HCT116 (cell line): Measurements from ENCODE around the gene VSTM2B. TPM values are rescaled to one million over a fixed set of nuclear protein-coding genes. Genes with fewer than 3 reads are reported as not detected.

Experiments
- ATAC-seq: fragments of 200-7000 bp; cut with Tn5 transposase; 2 replicates; pipeline ENCODE4 v1.9.1; 2020; ENCODE audit warnings: mild to moderate bottlenecking, moderate library complexity
- BruUV-seq: library from RNA; stranded (reverse); fragments of 400-500 nt; replicated peaks from 2 replicates; lab custom pipeline; 2021; lab: Mats Ljungman, UMichigan
- CTCF ChIA-PET: fragments of 300-600 bp; sonication (Branson Sonifier 250); formaldehyde crosslinking; loops from one replicate; lab custom pipeline; 2021; ENCODE audit warnings: antibody characterized with exemption; lab: Charles Lee
- POLR2A ChIA-PET: fragments of 300-600, 350-600 bp; sonication (Branson Sonifier 250); formaldehyde crosslinking; loops from one replicate; lab custom pipeline; 2021; ENCODE audit warnings: antibody characterized with exemption; lab: Charles Lee
- RAD21 ChIA-PET, 2 experiments: fragments of 300-600 bp; sonication (Branson Sonifier 250); formaldehyde crosslinking; loops; one replicate each; lab custom pipeline; 2023; ENCODE audit warnings: low total read pairs in 2 of 2; ENCODE audit not compliant: uncharacterized antibody in 2 of 2, unreplicated experiment in 2 of 2, low non-redundant PET in 1 of 2; lab: Charles Lee
- DNase-seq: peaks from one replicate; pipeline ENCODE4 v3.0.0-alpha.2; 2010; ENCODE audit warnings: low read depth, low spot score
- H2AFZ ChIP-seq: fragments of 200-600 bp; shearing (Covaris generic), sonication (generic); 2 replicates; pipeline ENCODE4 v1.6.1; 2017; ENCODE audit warnings: low read depth, mixed run types, mixed read lengths, antibody characterized with exemption, low read length; ENCODE audit not compliant: poor library complexity, severe bottlenecking
- H3K27ac ChIP-seq: 2 replicates; pipeline ENCODE4 v1.5.1; 2012; ENCODE audit warnings: low read depth, low read length
- H3K27me3 ChIP-seq: fragments of 200-600 bp; sonication (generic); 2 replicates; pipeline ENCODE4 v1.6.1; 2016; ENCODE audit warnings: mixed run types, low read length, mixed read lengths; ENCODE audit not compliant: insufficient read depth
- H3K36me3 ChIP-seq, 2 experiments: fragments of 200-500 bp in 1 of 2; fragments of 200-600 bp in 1 of 2; sonication (Bioruptor generic) in 1 of 2; sonication (generic) in 1 of 2; 2 replicates each; pipeline versions ENCODE4 v1.5.1 to v1.6.1; 2014 to 2016; ENCODE audit warnings: low read length in 2 of 2, inconsistent platforms in 1 of 2, mixed read lengths in 1 of 2, mixed run types in 1 of 2; ENCODE audit not compliant: insufficient read depth in 2 of 2, control insufficient read depth in 1 of 2
- H3K4me1 ChIP-seq, 2 experiments: fragments of 200-600 bp in 1 of 2; sonication (generic) in 1 of 2; 2 replicates each; pipeline versions ENCODE4 v1.5.1 to v1.6.1; 2012 to 2017; ENCODE audit warnings: low read length in 2 of 2, inconsistent platforms in 1 of 2, mild to moderate bottlenecking in 1 of 2, mixed read lengths in 1 of 2, mixed run types in 1 of 2, moderate library complexity in 1 of 2; ENCODE audit not compliant: insufficient read depth in 2 of 2, control insufficient read depth in 1 of 2
- H3K4me2 ChIP-seq: fragments of 200-600 bp; sonication (generic); 2 replicates; pipeline ENCODE4 v1.6.1; 2017; ENCODE audit warnings: mixed run types, low read length, mixed read lengths
- H3K4me3 ChIP-seq, 2 experiments: fragments of 200-600 bp in 1 of 2; sonication (generic) in 1 of 2; replicated peaks in 1 of 2; 2 replicates each; pipeline ENCODE4 v1.5.1; 2011 to 2016; ENCODE audit warnings: low read length in 2 of 2, control low read depth in 1 of 2, low read depth in 1 of 2, mild to moderate bottlenecking in 1 of 2, mixed read lengths in 1 of 2, mixed run types in 1 of 2
- H3K79me2 ChIP-seq: fragments of 200-600 bp; sonication (generic); 2 replicates; pipeline ENCODE4 v1.6.1; 2017; ENCODE audit warnings: mild to moderate bottlenecking, mixed run types, low read length, moderate library complexity, mixed read lengths; ENCODE audit not compliant: insufficient read depth
- H3K9ac ChIP-seq: fragments of 200-600 bp; sonication (generic); 2 replicates; pipeline ENCODE4 v1.6.1; 2016; ENCODE audit warnings: low read length, mixed read lengths
- H3K9me2 ChIP-seq: fragments of 200-600 bp; sonication (generic), shearing (Covaris generic); 2 replicates; pipeline ENCODE4 v1.6.1; 2017; ENCODE audit warnings: mixed run types, mild to moderate bottlenecking, moderate library complexity; ENCODE audit not compliant: insufficient read depth
- H3K9me3 ChIP-seq, 2 experiments: fragments of 200-500 bp in 1 of 2; fragments of 200-600 bp in 1 of 2; sonication (Bioruptor generic) in 1 of 2; sonication (generic) in 1 of 2; 2 replicates each; pipeline ENCODE4 v1.6.1; 2014 to 2017; ENCODE audit warnings: low read length in 2 of 2, mixed read lengths in 2 of 2, inconsistent platforms in 1 of 2, low read depth in 1 of 2, mild to moderate bottlenecking in 1 of 2, mixed run types in 1 of 2, moderate library complexity in 1 of 2; ENCODE audit not compliant: control insufficient read depth in 1 of 2, insufficient read depth in 1 of 2
- H4K20me1 ChIP-seq: fragments of 200-600 bp; sonication (generic), shearing (Covaris generic); 2 replicates; pipeline ENCODE4 v1.6.1; 2017; ENCODE audit warnings: mixed run types, mild to moderate bottlenecking, moderate library complexity; ENCODE audit not compliant: insufficient read depth
- CBX3 ChIP-seq: IDR thresholded peaks from 2 replicates; pipeline ENCODE4 v1.6.1; 2012; ENCODE audit warnings: low read depth
- CEBPB ChIP-seq: IDR thresholded peaks from 2 replicates; pipeline ENCODE4 v1.6.1; 2012; ENCODE audit warnings: low read depth
- EGR1 ChIP-seq: IDR thresholded peaks from 2 replicates; pipeline ENCODE4 v1.6.1; 2012; ENCODE audit warnings: low read depth
- ELF1 ChIP-seq: IDR thresholded peaks from 2 replicates; pipeline ENCODE4 v1.6.1; 2012; ENCODE audit warnings: low read depth, borderline replicate concordance
- EZH2 ChIP-seq: fragments of 200-600 bp; sonication (generic); IDR thresholded peaks from 2 replicates; pipeline ENCODE4 v1.6.1; 2017; ENCODE audit warnings: antibody characterized with exemption, mixed run types
- FOSL1 ChIP-seq: IDR thresholded peaks from 2 replicates; pipeline ENCODE4 v1.6.1; 2012; ENCODE audit warnings: low read depth
- POLR2A ChIP-seq: IDR thresholded peaks from 2 replicates; pipeline ENCODE4 v1.7.0; 2011; ENCODE audit warnings: borderline replicate concordance; ENCODE audit not compliant: insufficient read depth, insufficient read length; ENCODE audit errors: extremely low read depth
- POLR2AphosphoS5 ChIP-seq: IDR thresholded peaks from 2 replicates; pipeline ENCODE4 v1.6.1; 2011; ENCODE audit warnings: mild to moderate bottlenecking, low read depth, low read length, moderate library complexity
- RAD21 ChIP-seq: IDR thresholded peaks from 2 replicates; pipeline ENCODE4 v1.6.1; 2012; ENCODE audit warnings: low read depth, mild to moderate bottlenecking
- SP1 ChIP-seq: IDR thresholded peaks from 2 replicates; pipeline ENCODE4 v1.6.1; 2012; ENCODE audit warnings: low read depth
- TCF7L2 ChIP-seq: IDR thresholded peaks from 2 replicates; pipeline ENCODE4 v1.7.0; 2011; ENCODE audit warnings: borderline replicate concordance, inconsistent platforms; ENCODE audit not compliant: insufficient read depth, insufficient read length; ENCODE audit errors: extremely low read depth
- intact Hi-C: fragments of 100-400 bp; cut with micrococcal nuclease; formaldehyde crosslinking; loops from 2 replicates; pipeline ENCODE4 v1.10.0; 2022
- total RNA-seq: library from RNA; stranded (reverse); gene quantifications from one replicate; pipeline ENCODE4 v1.2.1, GENCODE V29; 2021; ENCODE audit not compliant: unreplicated experiment
- TF ChIP-seq, protein P1 (sequence below): IDR thresholded peaks from 2 replicates; pipeline ENCODE4 v1.6.1; 2012
- TF ChIP-seq, protein P2 (sequence below): IDR thresholded peaks from 2 replicates; pipeline ENCODE4 v1.6.1; 2012
- TF ChIP-seq, protein P3 (sequence below): IDR thresholded peaks from 2 replicates; pipeline ENCODE4 v1.6.1; 2011; ENCODE audit warnings: mild to moderate bottlenecking, low read length, moderate library complexity; ENCODE audit not compliant: insufficient replicate concordance; ENCODE audit errors: extremely low read depth
- TF ChIP-seq, protein P4 (sequence below), 3 experiments: fragments of 200-600 bp in 1 of 3; sonication (generic) in 1 of 3; IDR thresholded peaks in 2 of 3; conservative IDR thresholded peaks in 1 of 3; 2 replicates each; pipeline ENCODE4 v1.5.1; 2012 to 2017; ENCODE audit warnings: low read depth in 2 of 3, low read length in 2 of 3, antibody characterized with exemption in 1 of 3, borderline replicate concordance in 1 of 3, control low read depth in 1 of 3, mild to moderate bottlenecking in 1 of 3, mixed read lengths in 1 of 3, mixed run types in 1 of 3, moderate library complexity in 1 of 3; ENCODE audit not compliant: insufficient read depth in 1 of 3

Gene VSTM2B
- total RNA-seq, 1 experiment from 2014 or later = not detected

DNA sequence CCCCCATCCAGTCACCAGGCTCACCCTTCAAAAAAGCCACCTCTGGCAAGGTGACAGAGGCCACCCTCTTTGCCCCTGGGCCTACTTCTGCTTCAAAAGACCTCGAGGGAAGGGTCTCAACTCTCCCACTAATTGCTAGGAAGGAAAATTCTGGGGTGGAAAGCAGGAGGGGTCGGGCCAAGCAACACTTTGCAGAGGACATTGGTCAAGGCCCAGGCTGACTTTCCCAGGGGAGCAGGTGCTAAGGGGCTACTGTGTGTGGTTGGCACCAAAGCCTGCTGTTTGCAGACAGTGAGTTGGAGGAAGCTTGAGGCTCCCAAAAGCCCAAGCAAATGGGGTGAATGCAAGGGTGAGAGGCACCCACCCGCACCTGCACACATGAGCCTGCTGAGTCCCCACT, 28.6 kb upstream of the VSTM2B start:
- no TSS peak for BruUV-seq
- DNase-seq (no peak), ATAC-seq (no peak)
- RAD21 ChIA-PET = no interaction called here
- Histone ChIP-seq H2AFZ (no peak overlapping the region), H3K79me2 (no peaks in the 10 kb centered on the region), H3K9me2 (no peaks in the 10 kb centered on the region), H3K9me3 (no peaks in the 10 kb centered on the region), H3K27me3 (peaks cover 27% of the 10 kb centered on the region), H3K36me3 (no peaks in the 10 kb centered on the region), H3K4me1 (no peaks in the 10 kb centered on the region), H3K4me2 (no peak overlapping the region), H4K20me1 (no peaks in the 10 kb centered on the region), H3K27ac (no peak overlapping the region), H3K9ac (no peak overlapping the region), H3K4me3 (no peak overlapping the region)
- CTCF ChIA-PET = interaction anchor here (1.5 kb wide), 1 partner anchor 19 kb away, joined by 3 read pairs; no protein-coding TSS in a partner anchor
- TF ChIP-seq, protein P1, sequence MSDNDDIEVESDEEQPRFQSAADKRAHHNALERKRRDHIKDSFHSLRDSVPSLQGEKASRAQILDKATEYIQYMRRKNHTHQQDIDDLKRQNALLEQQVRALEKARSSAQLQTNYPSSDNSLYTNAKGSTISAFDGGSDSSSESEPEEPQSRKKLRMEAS = no peak
- TF ChIP-seq, protein P2, sequence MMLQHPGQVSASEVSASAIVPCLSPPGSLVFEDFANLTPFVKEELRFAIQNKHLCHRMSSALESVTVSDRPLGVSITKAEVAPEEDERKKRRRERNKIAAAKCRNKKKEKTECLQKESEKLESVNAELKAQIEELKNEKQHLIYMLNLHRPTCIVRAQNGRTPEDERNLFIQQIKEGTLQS = no peak
- TF ChIP-seq FOSL1 (no peak), CEBPB (no peak), POLR2A (no peak), SP1 (no peak), RAD21 (no peak)
- POLR2A ChIA-PET = no interaction called here
- intact Hi-C loops = no loop called here

GRCh38 chr19:29497686-29498436, 27.9 kb upstream of the VSTM2B start:
- Histone ChIP-seq H3K4me1 (no peaks in the 10 kb centered on the region), H2AFZ (no peak overlapping the region), H3K4me2 (no peak overlapping the region), H3K4me3 (no peak overlapping the region), H4K20me1 (no peaks in the 10 kb centered on the region), H3K9me2 (no peaks in the 10 kb centered on the region), H3K9me3 (no peaks in the 10 kb centered on the region), H3K79me2 (no peaks in the 10 kb centered on the region), H3K27ac (no peak overlapping the region), H3K9ac (no peak overlapping the region), H3K27me3 (peaks cover 21% of the 10 kb centered on the region), H3K36me3 (no peaks in the 10 kb centered on the region)
- ChIA-PET POLR2A (no interaction called here), RAD21 (no interaction called here), CTCF (interaction anchor here (1.5 kb wide), 1 partner anchor 19 kb away, joined by 3 read pairs; no protein-coding TSS in a partner anchor)
- DNase-seq (no peak), ATAC-seq (no peak)
- intact Hi-C loops = no loop called here
- no TSS peak for BruUV-seq
- TF ChIP-seq ELF1 (no peak), EZH2 (no peak), POLR2AphosphoS5 (no peak), CBX3 (no peak), CEBPB (no peak), SP1 (no peak), TCF7L2 (no peak), EGR1 (no peak)
- TF ChIP-seq, protein P2 = no peak
- TF ChIP-seq, protein P3, sequence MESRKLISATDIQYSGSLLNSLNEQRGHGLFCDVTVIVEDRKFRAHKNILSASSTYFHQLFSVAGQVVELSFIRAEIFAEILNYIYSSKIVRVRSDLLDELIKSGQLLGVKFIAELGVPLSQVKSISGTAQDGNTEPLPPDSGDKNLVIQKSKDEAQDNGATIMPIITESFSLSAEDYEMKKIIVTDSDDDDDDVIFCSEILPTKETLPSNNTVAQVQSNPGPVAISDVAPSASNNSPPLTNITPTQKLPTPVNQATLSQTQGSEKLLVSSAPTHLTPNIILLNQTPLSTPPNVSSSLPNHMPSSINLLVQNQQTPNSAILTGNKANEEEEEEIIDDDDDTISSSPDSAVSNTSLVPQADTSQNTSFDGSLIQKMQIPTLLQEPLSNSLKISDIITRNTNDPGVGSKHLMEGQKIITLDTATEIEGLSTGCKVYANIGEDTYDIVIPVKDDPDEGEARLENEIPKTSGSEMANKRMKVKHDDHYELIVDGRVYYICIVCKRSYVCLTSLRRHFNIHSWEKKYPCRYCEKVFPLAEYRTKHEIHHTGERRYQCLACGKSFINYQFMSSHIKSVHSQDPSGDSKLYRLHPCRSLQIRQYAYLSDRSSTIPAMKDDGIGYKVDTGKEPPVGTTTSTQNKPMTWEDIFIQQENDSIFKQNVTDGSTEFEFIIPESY = no peak
- TF ChIP-seq, protein P4, sequence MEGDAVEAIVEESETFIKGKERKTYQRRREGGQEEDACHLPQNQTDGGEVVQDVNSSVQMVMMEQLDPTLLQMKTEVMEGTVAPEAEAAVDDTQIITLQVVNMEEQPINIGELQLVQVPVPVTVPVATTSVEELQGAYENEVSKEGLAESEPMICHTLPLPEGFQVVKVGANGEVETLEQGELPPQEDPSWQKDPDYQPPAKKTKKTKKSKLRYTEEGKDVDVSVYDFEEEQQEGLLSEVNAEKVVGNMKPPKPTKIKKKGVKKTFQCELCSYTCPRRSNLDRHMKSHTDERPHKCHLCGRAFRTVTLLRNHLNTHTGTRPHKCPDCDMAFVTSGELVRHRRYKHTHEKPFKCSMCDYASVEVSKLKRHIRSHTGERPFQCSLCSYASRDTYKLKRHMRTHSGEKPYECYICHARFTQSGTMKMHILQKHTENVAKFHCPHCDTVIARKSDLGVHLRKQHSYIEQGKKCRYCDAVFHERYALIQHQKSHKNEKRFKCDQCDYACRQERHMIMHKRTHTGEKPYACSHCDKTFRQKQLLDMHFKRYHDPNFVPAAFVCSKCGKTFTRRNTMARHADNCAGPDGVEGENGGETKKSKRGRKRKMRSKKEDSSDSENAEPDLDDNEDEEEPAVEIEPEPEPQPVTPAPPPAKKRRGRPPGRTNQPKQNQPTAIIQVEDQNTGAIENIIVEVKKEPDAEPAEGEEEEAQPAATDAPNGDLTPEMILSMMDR (IDR thresholded peaks at IDR 0.05 in 2 of 3, conservative IDR thresholded peaks at IDR 0.05 in 1 of 3; ENCODE audit: borderline replicate concordance in 1 of 3, insufficient read depth in 1 of 3, low read depth in 2 of 3, low read length in 2 of 3) = no peak
